Urinary bladder (tissue), 4 donors: Measurements from ENCODE around the gene CPT1B. TPM values are rescaled to one million over a fixed set of nuclear protein-coding genes. Genes with fewer than 3 reads are reported as not detected.

ENCODE experiments used
- DNase-seq: peaks from one replicate; pipeline ENCODE4 v3.0.0-alpha.2; 2015; ENCODE audit errors: extremely low spot score
- H3K27ac ChIP-seq: one replicate; pipeline ENCODE4 v1.5.1; 2013; ENCODE audit warnings: low read depth, mild to moderate bottlenecking, moderate library complexity
- H3K36me3 ChIP-seq: one replicate; pipeline ENCODE4 v1.6.1; 2013; ENCODE audit warnings: mild to moderate bottlenecking, moderate library complexity; ENCODE audit not compliant: insufficient read depth
- H3K4me1 ChIP-seq: one replicate; pipeline ENCODE4 v1.6.1; 2013; ENCODE audit warnings: mild to moderate bottlenecking, moderate library complexity; ENCODE audit not compliant: insufficient read depth
- H3K4me3 ChIP-seq: one replicate; pipeline ENCODE4 v1.5.1; 2013; ENCODE audit warnings: low read depth, low read length
- WGBS: extraction: QIAGEN DNeasy Blood & Tissue Kit; methylation state at CpG from one replicate; pipeline ENCODE4 v1.1.7; 2013; 5-methylcytosine and 5-hydroxymethylcytosine counted together
- polyA plus RNA-seq: library from polyadenylated mRNA; stranded (reverse); fragments of 200-250 nt; gene quantifications from one replicate; pipeline ENCODE4 v1.2.3, GENCODE V29; 2013
- total RNA-seq: library from RNA; depleted of rRNA; stranded (reverse); fragments of >200 nt; gene quantifications from one replicate; pipeline ENCODE4 v1.2.3, GENCODE V29; 2014
- donor health status: healthy with polysubstance abuse.
- donor health status: healthy.

CPT1B gene
- total and polyA plus RNA-seq, 2 donors: 5.5 to 6.2 TPM

GRCh38 chr22:50585781-50586180, 7.6 kb upstream of the CPT1B start:
- Histone ChIP-seq H3K27ac (no peak overlapping the region), H3K36me3 (no peaks in the 10 kb centered on the region), H3K4me1 (no peaks in the 10 kb centered on the region), H3K4me3 (no peak overlapping the region)
- DNase-seq: no peak
- WGBS: 93% methylated on average over 8 of the region's 8 CpGs

DNA sequence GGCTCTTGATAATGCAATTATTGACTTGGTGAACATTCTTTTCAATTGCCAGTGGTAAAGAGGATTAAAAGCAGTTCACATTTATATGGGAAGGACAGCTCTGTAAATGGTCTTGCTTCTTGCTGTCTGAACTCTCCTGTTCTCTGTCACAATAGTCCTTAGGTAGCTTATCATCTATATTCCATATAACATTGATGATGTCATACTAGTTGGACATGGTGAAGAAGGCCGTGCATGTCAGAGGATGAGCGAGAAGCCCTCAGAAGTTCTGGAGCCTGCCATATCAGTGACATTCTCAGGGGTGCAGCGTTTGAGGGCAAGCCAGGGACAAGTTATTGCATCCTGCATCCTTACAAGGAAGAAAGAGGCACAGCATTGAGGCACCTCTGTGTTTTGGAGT, 7.0 kb upstream of the CPT1B start:
- WGBS: 85% methylated on average over 3 of the region's 3 CpGs
- DNase-seq: no peak
- Histone ChIP-seq H3K4me1 (no peaks in the 10 kb centered on the region), H3K4me3 (no peak overlapping the region), H3K27ac (no peak overlapping the region), H3K36me3 (no peaks in the 10 kb centered on the region)

DNA sequence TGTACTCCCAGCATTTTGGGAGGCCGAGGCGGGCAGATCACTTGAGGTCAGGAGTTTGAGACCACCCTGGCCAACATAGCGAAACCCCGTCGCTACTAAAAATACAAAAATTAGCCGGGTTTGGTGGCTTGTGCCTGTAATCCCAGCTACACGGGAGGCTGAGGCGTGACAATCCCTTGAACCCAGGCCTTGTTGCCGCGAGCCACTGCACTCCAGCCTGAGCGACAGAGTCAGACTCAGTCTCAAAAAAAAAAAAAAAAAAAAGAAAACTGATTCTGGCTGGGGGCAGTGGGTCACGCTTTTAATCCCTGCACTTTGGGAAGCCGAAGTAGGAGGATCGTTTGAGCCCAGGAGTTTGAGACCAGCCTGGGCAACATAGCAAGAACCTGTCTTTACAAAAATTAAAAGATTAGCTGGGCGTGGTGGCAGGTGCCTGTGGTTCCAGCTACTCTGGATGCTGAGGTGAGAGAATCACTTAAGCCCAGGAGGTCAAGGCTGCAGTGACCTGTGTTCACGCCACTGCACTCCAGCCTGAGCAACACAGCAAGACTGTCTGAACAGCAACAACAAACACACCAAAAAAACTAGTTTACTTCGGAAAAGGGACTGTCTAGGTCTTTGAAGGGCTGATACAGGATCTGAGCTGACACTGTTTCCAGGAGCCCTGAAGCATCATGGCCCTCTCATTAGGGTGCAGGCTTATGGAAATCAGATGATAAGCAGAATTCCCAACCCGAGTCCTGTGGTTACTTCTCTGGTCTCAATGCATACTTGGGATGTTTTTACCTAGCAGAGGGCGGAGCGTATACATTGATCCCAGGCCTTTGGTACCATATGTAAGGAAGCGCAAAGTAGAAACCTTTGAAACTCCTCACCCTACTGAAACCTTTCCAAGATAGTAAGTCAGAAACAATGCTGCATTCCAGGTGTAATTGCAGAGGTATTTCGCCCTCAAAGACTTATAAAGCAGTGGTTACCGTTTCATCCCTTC, 6.2 kb upstream of the CPT1B start:
- Histone ChIP-seq H3K4me3 (no peak overlapping the region), H3K36me3 (no peaks in the 10 kb centered on the region), H3K4me1 (no peaks in the 10 kb centered on the region), H3K27ac (no peak overlapping the region)
- 94% methylated on average over 23 of the region's 23 CpGs for WGBS
- no peak for DNase-seq

GRCh38 chr22:50583294-50583861, 5.2 kb upstream of the CPT1B start:
- 5% methylated on average over 37 of the region's 37 CpGs for WGBS
- Histone ChIP-seq H3K27ac (no peak overlapping the region), H3K4me1 (no peaks in the 10 kb centered on the region), H3K36me3 (no peaks in the 10 kb centered on the region), H3K4me3 (peak overlapping the region; percentile 55)
- no peak for DNase-seq

DNA sequence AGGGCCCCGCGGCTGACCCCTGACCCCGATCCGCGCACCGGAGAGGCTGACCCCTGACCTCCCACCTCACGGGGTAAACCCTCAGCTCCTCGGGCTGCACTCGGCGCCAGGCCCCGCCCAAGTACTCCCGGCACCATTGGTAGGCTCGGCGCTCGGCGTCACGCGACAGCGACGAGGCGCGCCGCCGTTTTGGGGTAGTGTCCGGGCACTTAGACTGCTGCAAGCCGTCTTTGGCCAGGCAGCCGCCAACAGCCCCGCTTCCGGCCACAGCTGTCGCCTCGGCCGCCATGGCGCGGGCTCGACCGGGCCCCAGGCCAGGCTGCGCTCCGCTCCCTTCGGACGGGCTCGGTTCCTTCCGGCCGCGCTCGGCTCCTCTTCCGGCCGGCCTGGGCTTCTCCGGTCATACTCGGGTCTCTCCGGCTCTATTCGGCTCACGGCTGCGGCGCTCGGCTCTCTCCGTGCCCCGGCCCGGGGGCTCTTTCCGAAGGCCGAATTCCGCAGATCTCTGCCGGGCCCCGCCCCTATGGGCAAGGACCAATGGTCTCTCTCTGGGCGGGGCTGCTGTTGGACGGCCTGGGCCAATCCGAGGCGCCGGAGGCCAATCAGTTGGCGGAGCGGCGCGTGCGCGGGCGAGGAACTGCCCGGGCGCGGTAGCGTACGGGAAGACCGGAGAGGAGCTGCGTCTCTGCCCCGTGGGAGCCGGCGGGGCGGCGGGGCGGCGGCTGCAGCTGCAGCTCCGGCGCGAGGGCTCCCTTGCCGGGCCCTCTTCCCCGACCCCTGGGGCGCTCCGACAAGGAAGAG, 4.5 kb upstream of the CPT1B start, which contains the start of gene CHKB:
Gene CHKB, minus strand, starts transcription at position 357 of the 801 bp plus-strand sequence. Its CDS starts 68 bp downstream, at position 289.
- Histone ChIP-seq H3K36me3 (no peaks in the 10 kb centered on the region), H3K4me1 (no peaks in the 10 kb centered on the region), H3K4me3 (peak within 1 kb of the TSS; percentile 82), H3K27ac (peak within 1 kb of the TSS; percentile 89)
- WGBS: under 1% methylated on average over 96 of the region's 96 CpGs
- DNase-seq: peak; percentile 95

GRCh38 chr22:50581950-50582492, 3.8 kb upstream of the CPT1B start:
- Histone ChIP-seq H3K36me3 (no peaks in the 10 kb centered on the region), H3K27ac (peak overlapping the region; percentile 89), H3K4me1 (no peaks in the 10 kb centered on the region), H3K4me3 (peak overlapping the region; percentile 82)
- WGBS: 7% methylated on average over 39 of the region's 39 CpGs
- no peak for DNase-seq

GRCh38 chr22:50581031-50581949, 3.1 kb upstream of the CPT1B start:
- H3K4me3 ChIP-seq: peak overlapping the region; percentile 82
- H3K36me3 ChIP-seq: no peaks in the 10 kb centered on the region
- no peaks in the 10 kb centered on the region for H3K4me1 ChIP-seq
- 94% methylated on average over 22 of the region's 22 CpGs for WGBS
- no peak overlapping the region for H3K27ac ChIP-seq
- no peak for DNase-seq

DNA sequence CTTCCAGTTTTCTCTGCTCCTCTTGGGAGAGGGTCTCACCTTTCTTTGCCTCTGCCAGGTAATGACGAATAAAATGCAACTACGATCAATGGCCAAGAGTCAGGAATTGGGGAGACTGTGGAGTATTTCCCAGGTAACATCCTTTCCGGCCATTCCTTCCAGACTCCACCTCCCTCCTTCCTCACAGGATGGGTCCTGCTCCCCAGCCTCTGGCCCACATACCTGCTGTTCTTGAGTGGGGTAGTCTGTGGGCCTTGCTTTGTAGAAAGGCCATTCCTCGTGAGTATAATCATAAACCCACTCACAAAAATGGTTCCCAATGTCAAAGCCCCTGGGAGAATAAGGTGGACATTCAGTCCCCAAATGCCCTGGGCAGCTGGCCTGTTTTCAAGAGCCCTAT, 1.5 kb upstream of the CPT1B start:
- 95% methylated on average over 4 of the region's 4 CpGs for WGBS
- Histone ChIP-seq H3K4me3 (no peak overlapping the region), H3K27ac (no peak overlapping the region), H3K36me3 (no peaks in the 10 kb centered on the region), H3K4me1 (no peaks in the 10 kb centered on the region)
- DNase-seq: no peak

DNA sequence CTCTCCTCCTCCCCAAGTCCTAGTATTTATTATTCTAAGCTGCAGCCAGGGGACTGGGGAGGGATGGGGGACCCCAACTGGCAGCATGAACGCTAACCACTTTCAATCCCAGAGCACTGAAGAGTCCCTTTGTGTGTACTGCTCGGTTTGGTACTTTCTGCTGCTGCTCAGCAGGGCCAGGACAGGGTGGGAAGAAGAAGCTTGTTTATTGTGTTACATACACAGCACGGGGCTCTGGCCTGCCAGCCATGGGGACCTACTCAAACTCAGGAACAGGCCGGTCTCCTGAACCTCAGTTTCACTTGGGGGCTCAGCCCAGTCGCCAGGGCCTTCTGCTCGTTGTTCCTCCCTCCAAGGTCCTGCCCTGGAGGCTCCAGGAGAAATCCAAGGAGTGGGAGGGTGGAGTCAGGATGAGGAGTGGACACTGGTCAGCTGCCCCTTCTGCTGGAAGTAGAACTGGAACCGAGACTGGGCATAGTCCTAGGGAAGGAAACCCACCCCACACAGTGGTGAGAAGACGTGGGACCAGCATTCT, 616 bp upstream of the CPT1B start:
- H3K4me3 ChIP-seq: no peak overlapping the region
- WGBS: 60% methylated on average over 8 of the region's 8 CpGs
- no peaks in the 10 kb centered on the region for H3K36me3 ChIP-seq
- no peak overlapping the region for H3K27ac ChIP-seq
- no peaks in the 10 kb centered on the region for H3K4me1 ChIP-seq
- DNase-seq: no peak

- DNase-seq: no peak
- H3K36me3 ChIP-seq: no peaks in the 10 kb centered on the region
- no peak overlapping the region for H3K4me3 ChIP-seq
- no peaks in the 10 kb centered on the region for H3K4me1 ChIP-seq
- 38% methylated on average over 23 of the region's 23 CpGs for WGBS
- H3K27ac ChIP-seq: no peak overlapping the region
These were observed 585 bp downstream of the CPT1B start for GRCh38 chr22:50577697-50577986.

- Histone ChIP-seq H3K4me3 (no peak overlapping the region), H3K27ac (no peak overlapping the region), H3K36me3 (no peaks in the 10 kb centered on the region), H3K4me1 (no peaks in the 10 kb centered on the region)
- 84% methylated on average over 18 of the region's 18 CpGs for WGBS
- DNase-seq: no peak
These were observed 1.2 kb downstream of the CPT1B start for GRCh38 chr22:50576806-50577696.

DNA sequence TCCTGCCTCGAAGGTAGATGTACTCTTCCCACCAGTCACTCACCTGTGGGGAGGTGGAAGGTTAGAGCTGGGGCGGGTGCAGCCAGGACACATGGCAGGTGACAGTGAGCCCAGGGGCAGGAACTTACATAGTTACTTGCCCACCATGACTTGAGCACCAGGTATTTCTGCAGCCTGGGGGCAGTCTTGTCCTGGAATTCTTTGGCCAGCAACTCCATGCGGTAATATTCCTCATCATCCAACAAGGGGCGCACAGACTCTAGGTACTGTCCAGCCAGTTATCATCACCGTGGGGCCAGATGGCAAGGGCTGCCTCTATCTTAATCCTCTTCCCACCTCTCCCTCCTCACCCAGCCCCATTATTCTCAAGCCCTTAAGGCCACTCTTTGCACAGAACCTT, 2.2 kb downstream of the CPT1B start:
- WGBS: 63% methylated on average over 5 of the region's 5 CpGs
- Histone ChIP-seq H3K4me1 (no peaks in the 10 kb centered on the region), H3K4me3 (no peak overlapping the region), H3K27ac (no peak overlapping the region), H3K36me3 (no peaks in the 10 kb centered on the region)
- no peak for DNase-seq
